Right kidney (tissue), 9 donors: Measurements from ENCODE around the gene ENTPD3.

Source experiments
- DNase-seq: peaks from one replicate; pipeline ENCODE4 v3.0.0-alpha.2; 2016
- long read RNA-seq, 8 donors: transcript quantifications; one replicate each; lab custom pipeline, GENCODE V29; 2026

ENTPD3 gene, protein sequence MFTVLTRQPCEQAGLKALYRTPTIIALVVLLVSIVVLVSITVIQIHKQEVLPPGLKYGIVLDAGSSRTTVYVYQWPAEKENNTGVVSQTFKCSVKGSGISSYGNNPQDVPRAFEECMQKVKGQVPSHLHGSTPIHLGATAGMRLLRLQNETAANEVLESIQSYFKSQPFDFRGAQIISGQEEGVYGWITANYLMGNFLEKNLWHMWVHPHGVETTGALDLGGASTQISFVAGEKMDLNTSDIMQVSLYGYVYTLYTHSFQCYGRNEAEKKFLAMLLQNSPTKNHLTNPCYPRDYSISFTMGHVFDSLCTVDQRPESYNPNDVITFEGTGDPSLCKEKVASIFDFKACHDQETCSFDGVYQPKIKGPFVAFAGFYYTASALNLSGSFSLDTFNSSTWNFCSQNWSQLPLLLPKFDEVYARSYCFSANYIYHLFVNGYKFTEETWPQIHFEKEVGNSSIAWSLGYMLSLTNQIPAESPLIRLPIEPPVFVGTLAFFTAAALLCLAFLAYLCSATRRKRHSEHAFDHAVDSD
- long read RNA-seq, donor 1, partial matches to known transcripts: 8 of 8 reads
- long read RNA-seq, donor 1, other reads (novel, unspliced or antisense): 0 of 8 reads
- long read RNA-seq, donor 2, partial matches to known transcripts: 0 of 12 reads
- long read RNA-seq, donor 2, other reads (novel, unspliced or antisense): 12 of 12 reads
- long read RNA-seq, donor 3, partial matches to known transcripts: 0 of 8 reads
- long read RNA-seq, donor 3, other reads (novel, unspliced or antisense): 7 of 8 reads
- long read RNA-seq, donor 4: 0 reads
- long read RNA-seq, donor 5: 0 reads
- long read RNA-seq, donor 6, partial matches to known transcripts: 0 of 7 reads
- long read RNA-seq, donor 6, other reads (novel, unspliced or antisense): 7 of 7 reads
- long read RNA-seq, donor 7, partial matches to known transcripts: 0 of 13 reads
- long read RNA-seq, donor 7, other reads (novel, unspliced or antisense): 13 of 13 reads
- long read RNA-seq, donor 8: 0 reads

DNA sequence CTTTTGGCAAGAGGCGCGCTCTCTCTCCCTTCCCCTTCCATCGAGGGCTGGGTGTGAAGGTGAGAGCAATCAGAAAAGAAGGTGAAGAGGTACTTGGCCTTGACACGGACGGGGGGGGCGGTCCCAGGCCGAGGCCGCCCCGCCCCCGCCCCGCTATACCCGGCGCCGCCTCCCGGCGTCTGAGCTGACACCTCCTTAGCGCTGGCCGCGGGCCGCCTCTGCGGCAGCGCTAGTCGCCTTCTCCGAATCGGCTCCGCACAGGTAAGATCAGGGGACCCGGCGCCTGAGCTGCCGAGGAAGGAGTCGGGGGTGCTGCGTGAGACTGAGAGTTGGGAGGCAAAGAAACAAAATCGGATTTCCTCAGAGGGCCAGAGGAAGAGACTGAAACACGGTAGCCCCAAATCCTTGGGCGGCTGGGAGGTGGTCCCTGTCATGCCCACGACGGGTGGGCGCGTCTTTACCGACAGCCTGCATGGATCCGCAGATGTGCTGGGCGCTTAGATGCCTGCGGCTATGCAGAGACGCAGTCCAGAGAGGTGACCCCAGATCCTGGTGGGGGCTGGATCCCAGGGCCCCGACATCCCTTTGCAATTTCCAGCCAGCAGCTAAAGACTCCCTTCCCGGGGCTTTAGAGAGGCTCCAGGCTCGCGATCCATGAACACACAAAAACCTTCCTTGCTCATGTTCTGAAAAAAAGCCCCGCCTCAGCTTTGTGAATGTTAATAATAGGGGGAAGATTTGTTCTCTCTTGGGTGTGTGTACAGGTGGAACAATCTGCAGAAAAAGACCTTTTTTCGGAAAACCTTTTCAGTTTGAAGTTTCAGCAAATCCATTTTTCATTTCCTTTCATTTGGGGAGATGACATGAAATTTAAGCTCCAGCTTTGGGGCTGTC, at the start of gene ENTPD3:
ENTPD3 (plus strand) TSS at position 184 of the 894 bp plus-strand sequence. CDS start 874 bp downstream, outside the sequence.
- DNase-seq: peak; percentile 58

DNA sequence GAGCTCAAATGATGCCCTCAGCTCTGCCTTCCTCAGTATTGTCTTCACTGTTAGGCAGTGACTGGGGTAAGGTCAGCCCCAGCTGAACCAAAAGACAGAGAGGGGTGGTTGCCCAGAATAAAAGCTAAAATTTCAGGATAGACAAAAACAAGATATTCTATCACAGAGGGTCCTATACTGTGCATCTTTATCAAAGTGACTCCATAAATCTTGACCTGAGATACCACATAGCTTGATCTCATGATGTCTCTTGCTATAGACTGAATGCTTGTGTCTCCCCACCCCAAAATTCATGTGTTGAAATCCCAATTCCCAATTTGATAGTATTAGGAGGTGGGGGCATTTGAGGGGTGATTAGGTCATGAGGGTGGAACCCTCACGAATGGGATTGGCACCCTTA, 47.1 kb upstream of the ENTPD3 start:
- no peak for DNase-seq

- no peak for DNase-seq
Observed at GRCh38 chr3:40340541-40341170, 46.3 kb upstream of the ENTPD3 start.

- DNase-seq: no peak
Observed at GRCh38 chr3:40341671-40342070, 45.3 kb upstream of the ENTPD3 start.

GRCh38 chr3:40350529-40350928, 36.5 kb upstream of the ENTPD3 start:
- DNase-seq: no peak

DNA sequence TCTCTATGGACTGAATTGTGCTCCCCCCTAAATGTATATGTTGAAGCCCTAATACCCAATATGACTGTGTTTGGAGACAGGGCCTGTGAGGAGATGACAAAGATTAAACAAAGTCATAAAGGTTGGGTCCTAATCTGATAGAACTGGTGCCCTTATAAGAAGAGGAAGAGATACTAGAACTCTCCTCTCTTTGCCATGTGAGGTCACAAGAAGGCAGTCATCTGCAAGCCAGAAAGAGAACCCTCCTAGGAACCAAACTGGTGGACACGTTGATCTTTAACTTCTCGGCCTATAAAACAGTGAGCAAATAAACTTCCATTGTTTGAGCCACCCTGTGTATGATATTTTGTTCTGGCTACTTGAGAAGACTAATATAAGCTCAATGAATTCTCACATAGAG, 31.6 kb upstream of the ENTPD3 start:
- DNase-seq: no peak

DNA sequence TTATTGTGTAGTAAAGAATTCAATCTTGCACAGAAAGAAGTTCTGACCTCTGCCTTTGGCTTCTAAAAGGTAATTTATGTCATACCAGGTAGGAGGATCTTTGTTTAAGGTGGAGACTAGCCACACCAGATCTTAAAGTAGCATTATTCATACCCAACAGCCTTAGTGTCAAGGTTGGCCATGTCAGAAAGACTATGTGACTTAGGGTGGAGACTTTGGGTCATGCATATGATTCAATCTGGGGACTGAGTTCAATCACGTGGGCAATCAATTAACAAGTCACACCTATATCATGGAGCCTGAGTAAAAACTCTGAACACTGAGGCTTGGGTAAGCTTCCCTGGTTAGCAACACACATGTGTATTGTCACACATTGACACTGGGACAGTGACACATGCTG, 28.5 kb upstream of the ENTPD3 start:
- DNase-seq: no peak

DNA sequence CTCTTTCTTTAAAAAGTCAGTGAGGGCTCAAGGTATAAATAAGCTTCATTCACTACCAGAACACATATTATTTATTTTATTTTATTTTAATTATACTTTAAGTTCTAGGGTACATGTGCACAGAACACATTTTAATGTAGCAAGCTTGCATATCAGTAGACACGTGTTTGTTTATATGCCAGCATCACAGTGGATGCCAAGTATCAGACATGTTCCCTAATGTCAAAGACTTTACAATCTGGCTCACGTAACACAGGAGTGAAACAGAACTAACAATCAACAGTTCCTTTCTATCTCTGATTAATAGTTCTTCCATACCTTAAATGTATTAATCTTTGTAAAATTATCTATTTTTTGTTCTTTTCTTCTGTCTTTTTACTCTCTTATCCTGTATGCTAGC, 23.3 kb upstream of the ENTPD3 start:
- no peak for DNase-seq

DNA sequence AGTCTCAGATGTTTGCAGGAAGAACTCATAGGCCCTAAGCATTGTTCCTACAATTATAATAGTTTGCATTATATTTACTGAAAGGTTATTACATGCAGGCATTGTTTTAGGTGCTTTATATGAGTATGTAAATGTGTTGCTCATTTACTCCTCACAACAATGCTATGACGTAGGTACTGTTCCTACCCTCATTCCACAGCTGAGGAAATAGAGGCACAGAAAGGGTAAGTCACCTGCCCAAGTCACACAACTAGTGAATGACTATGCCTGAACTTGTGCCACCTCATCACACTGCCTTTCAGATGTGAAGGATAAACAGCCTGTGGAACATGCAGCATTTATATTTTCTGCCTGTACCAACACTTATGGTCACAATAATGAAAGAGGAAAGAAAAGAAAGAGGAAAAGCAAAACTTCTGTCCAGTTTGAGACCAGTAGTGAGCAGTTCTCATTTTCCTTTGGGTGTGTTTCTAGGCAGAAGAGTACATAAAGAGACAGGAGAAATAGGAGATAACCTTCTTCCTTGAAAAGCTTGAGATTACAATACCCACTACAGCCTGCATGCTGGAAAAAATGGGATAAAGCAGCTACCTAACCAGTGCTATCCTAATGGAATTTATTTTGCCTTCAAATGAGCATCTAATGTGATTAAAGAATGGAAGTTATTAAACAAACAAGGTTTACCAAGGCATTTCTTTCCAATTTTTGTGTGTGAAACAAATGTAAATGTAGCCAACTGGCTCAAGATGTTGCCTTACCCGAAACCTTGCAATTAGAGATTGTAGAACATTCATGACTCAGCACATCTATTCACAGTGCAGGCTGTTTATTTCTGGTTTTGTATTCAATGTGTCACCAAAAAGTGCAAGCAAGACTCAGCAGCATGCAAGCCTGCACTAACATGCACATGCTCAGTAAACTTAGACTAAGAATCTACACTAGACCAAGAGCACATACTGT, 20.5 kb upstream of the ENTPD3 start:
- no peak for DNase-seq

- no peak for DNase-seq
Observed at GRCh38 chr3:40369716-40370115, 17.3 kb upstream of the ENTPD3 start.

DNA sequence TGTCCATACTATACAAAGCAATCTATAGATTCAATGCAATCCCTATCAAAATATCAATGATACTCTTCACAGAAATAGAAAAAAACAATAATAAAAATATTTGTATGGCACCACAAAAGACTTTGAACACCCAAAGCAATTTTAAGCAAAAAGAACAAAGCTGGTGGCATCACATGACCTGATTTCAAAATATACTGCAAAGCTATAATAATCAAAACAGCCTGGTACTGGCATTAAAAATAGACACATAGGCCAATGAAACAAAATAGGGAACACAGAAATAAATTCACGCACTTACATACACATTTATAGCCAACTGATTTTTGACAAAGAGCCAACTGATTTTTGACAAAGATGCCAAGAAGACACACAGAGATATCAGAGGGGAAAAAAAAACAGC, 9.2 kb upstream of the ENTPD3 start:
- no peak for DNase-seq

GRCh38 chr3:40379674-40380306, 7.2 kb upstream of the ENTPD3 start:
- DNase-seq: no peak

DNA sequence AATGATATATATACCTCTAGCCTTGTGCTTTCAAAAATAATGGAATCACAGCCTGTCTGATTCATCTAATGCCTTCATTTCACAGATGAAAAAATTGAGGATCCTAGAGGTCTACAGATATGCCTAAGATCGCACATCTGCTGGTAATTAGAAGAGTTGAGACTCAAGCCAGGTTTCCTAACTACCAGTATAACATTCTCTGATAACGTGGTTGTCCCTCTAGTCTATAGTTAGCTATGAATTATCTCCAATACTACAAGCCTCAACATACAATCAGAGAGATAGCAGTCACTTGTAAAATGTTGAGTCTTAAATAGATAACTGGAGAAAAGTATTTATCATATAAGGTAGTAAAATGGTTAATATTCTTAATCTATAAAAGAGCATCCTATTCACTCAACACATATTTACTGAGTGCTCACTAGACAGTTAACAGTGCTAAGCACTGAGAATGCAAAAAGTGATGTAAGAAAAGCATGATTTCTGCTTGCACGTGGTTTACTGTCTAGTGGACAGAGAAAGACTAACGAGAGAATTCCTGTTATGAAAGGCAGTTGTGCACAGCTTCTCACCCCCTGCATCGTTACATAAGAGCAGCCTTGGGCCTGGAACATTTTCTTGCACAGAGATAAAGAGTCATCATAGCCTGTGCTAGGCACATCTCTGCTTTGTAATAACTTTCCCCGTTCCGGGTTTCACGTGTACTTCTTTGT, 4.9 kb upstream of the ENTPD3 start:
- no peak for DNase-seq

GRCh38 chr3:40382617-40382979, 4.4 kb upstream of the ENTPD3 start:
- DNase-seq: no peak

- DNase-seq: no peak
Observed at GRCh38 chr3:40386213-40386612, 771 bp upstream of the ENTPD3 start.

GRCh38 chr3:40387895-40388254, 891 bp downstream of the ENTPD3 start:
- no peak for DNase-seq

DNA sequence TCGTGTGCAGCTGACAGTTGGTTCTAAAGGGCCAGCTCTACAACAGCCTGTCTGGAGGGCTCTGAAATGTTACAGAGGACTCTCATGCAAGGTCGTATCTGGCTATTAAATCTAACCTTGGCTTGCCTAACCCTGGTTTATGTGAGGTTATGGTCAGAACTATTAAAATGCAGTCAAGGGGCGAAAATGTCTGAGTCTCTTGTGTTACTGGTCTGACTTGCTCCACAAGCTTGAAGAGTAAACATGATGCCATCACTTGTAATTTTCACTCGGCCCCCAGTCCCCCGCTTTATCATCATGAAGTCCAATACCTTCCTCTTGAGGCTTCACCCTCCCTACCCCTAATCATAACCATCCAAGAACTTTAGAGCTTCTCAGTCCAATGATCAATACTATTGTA, 9.4 kb downstream of the ENTPD3 start:
- no peak for DNase-seq

DNA sequence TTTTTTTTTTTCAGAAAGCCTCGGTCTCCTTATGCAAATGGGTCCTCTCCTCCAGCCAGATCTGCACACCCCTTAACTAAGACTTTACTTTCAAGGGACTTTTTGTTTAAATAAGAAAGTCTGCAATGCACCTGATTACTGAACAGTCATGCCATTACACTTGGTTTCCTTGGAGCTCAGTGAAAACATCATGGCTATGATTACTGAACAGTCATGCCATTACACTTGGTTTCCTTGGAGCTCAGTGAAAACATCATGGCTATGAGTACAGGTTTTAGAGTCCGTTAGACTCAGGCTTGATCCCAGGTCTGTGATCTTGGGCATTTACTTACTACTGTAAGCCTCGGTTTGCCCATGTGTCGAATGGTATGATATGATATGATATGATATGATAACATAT, 10.1 kb downstream of the ENTPD3 start:
- no peak for DNase-seq

DNA sequence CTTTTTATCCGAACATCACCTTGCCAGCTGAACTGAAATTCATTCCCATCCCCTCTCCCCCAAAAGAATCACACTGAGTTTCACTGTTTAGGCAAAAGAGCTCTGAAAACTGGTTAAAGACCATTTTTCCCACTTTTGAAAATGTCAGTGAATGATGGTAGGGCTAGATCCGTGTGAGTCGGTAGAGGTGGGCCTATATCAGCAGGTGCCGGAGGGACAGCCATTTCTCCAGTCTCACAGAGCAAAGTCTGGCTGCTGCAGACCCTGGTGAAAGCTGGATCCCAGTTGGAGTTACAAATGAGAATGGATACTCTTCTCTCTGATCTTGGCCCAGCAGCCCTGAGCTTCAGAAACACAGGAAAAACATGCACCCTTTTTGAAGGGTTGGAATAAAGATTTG, 10.9 kb downstream of the ENTPD3 start:
- DNase-seq: no peak
